ENCODE data around the gene GTF2IRD1.
"Not testable (repeated sequence)": the region's sequence is repeated elsewhere in the genome, so short reads cannot be mapped to it uniquely, and the experiment has no call there.

The GTF2IRD1 gene

GRCh38 chr7:74495112-74496086, 41.7 kb downstream of the GTF2IRD1 start:
- DNase-seq = no peak

- DNase-seq = no peak
These were observed 42.6 kb downstream of the GTF2IRD1 start for GRCh38 chr7:74496272-74496671.

GRCh38 chr7:74496773-74497172, 43.1 kb downstream of the GTF2IRD1 start:
- DNase-seq = not testable (repeated sequence)

GRCh38 chr7:74498354-74498753, 44.6 kb downstream of the GTF2IRD1 start:
- no peak for DNase-seq

DNA sequence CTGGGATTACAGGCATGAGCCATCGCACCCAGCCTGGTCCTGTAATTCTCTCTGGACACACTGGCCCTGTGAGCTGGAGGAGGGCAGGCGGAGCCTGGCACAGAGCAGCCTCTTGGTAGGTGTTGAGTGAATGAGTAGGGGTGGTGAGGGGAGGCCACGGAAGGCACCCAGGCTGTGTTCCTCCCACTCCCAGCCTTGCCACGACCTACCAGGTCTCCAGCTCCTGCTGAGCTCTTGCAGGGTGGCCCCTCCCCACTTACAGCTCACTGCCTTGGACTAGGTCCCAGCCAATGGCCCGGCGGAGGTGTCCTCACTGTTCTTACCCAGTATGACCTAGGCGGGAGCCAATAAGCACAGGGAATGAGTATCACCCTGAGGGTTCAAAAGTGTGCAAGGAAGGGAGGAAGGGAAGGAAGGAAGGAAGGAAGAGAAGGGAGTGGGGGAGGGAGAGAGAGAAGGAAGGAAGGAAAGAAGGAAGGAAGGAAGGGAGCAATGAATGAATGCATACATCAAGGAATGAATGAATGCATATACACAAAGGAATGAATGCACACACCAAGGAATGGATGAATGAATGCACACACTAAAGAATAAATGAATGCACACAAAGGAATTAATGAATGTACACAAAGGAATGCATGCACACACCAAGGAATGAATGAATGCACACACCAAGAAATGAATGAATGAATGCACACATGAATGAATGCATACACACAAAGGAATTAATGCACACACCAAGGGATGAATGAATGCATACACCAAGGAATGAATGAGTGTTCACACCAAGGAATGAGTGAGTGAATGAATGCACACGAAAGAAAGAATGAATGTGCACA, 45.5 kb downstream of the GTF2IRD1 start:
- DNase-seq = no peak

- DNase-seq = no peak
These were observed 46.2 kb downstream of the GTF2IRD1 start for GRCh38 chr7:74499835-74500388.

GRCh38 chr7:74501298-74501697, 47.6 kb downstream of the GTF2IRD1 start:
- no peak for DNase-seq

DNA sequence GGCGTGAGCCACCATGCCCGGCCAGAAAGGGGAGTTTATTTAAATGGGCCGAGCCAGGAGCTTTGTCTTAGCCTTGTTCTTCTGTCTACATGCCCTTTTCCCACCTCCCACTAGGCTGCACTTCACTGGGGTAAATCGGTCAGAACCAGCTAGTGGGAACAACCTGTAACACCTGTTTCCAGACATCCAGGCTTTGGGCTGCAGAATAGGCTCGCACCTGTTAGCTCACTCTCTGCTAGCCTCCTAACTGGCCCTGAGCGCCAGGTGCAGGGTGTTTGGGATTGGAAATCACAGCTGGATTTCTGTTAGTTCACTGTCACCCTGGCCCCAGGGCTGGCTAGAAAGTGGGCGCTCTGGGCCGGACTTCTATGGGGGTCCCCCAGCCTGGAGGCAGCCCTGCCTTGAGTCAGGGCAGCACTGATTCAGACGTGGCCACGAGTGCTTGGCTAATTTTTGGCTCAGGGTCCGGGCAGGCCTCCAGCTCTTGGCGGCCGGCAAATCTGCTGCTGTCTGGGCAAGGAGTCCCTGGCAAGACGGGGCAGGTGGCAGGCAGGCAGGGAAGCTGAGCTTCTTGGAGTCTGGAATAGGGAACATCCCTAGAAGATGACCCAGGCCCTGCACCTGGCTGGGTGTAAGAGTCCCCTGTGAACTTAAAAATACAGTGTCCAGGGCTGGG, 48.6 kb downstream of the GTF2IRD1 start:
- DNase-seq = no peak

DNA sequence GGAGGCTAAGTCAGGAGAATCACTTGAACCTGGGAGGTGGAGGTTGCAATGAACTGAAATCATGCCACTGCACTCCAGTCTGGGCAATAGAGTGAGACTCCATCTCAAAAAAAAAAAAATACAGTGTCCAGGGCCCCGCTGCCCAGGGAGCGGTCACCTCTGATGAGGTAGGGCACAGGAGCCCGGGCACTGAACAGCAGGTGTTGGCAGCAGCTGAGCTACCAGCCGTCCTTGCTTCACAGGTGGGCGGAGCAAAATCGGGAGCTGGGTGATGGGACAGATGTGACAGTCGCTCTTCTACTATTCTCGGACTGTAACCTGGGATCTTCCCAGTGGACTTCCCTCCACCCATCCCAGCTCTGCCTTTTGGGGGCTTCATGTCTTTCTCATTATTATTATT, 49.4 kb downstream of the GTF2IRD1 start:
- no peak for DNase-seq

GRCh38 chr7:74503943-74504342, 50.2 kb downstream of the GTF2IRD1 start:
- DNase-seq = no peak

DNA sequence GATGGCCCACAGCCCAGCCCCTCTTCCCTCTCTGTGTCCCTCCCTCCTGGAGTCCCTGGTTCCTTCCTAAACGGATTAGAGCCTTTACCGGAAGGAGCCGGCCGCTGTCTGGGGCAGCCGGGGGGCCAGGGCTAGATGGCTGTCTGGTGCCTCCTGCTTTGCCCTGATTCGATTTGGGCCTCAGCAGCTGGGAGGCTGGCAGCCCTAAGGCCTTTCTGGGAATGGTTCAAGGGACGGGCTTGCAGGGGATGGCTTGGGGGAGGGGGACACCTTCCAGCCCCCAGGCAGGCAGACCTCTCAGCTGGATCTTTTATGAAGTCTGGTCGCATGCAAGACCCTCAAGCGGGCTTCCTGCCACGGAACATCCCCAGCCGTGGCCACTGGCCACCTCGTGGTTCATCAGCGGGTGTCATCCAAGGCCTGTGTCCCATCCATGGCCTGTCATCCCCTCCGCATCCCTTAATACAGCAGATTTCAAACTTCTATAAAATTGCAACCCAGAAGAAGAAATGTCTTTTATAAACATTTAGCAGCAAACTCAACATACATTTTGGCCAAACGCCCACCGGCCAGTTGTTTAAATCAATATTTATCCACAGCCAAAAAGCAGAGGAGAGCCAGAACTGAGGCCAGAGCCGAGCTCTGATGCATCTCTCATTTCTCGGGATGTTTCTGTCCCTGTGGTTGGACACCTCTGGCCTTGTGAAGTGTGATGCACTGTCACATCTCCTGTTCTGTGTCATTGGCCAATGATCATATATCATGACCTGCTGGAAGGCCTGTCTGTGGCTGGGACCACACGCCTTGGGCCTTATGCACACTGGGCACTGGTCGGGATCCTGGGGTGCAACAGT, 52.0 kb downstream of the GTF2IRD1 start:
- no peak for DNase-seq

- no peak for DNase-seq
These were observed 52.6 kb downstream of the GTF2IRD1 start for GRCh38 chr7:74506325-74506724.

DNA sequence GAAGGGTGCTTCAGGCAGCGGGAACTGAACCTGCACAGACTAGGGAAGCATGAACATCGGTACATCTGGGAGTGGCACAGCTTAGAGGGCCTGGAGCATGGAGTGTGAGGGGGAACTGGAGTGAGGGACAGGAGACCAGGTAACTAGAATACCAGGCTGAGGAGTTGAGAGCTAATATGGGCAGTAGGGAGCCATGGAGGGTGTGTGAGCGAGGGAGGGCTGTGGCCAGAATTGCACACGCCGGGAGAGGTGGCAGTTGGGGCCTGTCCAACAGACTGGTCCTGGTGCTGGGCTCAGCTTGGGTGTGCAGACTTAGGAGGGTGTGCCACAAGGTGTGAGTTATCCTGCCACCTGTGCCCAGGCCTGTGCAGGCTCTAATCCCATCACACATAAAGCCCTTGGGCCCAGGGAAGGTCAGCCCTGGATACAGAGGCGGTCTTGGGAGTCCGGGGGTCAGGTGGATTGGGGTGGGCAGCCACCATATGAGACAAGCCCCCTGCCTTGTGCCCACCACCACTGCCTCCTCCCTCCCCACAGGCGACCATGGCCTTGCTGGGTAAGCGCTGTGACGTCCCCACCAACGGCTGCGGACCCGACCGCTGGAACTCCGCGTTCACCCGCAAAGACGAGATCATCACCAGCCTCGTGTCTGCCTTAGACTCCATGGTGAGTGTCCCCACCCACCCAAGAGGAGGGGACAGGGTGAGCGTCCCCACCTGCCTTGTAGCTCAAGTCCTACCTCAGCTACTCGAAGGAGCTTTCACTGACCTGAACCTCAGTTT, 54.0 kb downstream of the GTF2IRD1 start:
- DNase-seq = no peak

- not testable (repeated sequence) for DNase-seq
These were observed 55.7 kb downstream of the GTF2IRD1 start for GRCh38 chr7:74509453-74509852.

GRCh38 chr7:74511345-74511744, 57.6 kb downstream of the GTF2IRD1 start:
- DNase-seq = no peak

GRCh38 chr7:74512762-74513161, 59.1 kb downstream of the GTF2IRD1 start:
- no peak for DNase-seq

- no peak for DNase-seq
These were observed 60.5 kb downstream of the GTF2IRD1 start for GRCh38 chr7:74514131-74514591.

GRCh38 chr7:74515276-74515675, 61.6 kb downstream of the GTF2IRD1 start:
- no peak for DNase-seq

GRCh38 chr7:74516214-74516613, 62.5 kb downstream of the GTF2IRD1 start:
- DNase-seq = no peak

- DNase-seq = no peak
These were observed 64.3 kb downstream of the GTF2IRD1 start for GRCh38 chr7:74518041-74518440.

DNA sequence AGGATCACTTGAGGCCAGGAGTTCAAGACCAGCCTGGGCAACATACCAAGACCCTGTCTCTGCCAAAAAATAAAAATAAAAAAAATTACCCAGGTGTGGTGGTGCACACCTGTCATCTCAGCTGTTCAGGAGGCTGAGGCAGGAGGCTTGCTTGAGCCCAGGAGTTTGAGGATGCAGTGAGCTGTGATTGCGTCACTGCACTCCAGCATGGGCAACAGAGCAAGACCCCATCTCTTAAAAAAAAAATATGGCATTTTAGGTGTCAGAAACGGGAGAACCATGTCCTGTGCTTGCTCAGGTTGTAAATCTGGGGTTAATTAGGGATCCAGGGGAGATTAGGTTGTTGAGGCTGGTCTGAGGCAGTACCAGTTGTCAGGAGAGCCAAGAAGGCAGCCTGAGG, 64.9 kb downstream of the GTF2IRD1 start:
- no peak for DNase-seq

Data from stimulated activated CD8-positive, alpha-beta memory T cell treated with anti-CD3 and anti-CD28 coated beads, Interleukin-4, amount 100 ng/mL, for 48 hours (primary cell).